ENCODE measurements around the gene CEP104. TPM values are rescaled to one million over a fixed set of nuclear protein-coding genes. Genes with fewer than 3 reads are reported as not detected.
"Not testable (repeated sequence)": the region's sequence is repeated elsewhere in the genome, so short reads cannot be mapped to it uniquely, and the experiment has no call there.

CEP104 gene
- total RNA-seq, 1 donor from 2014 or later: 18.7 TPM

DNA sequence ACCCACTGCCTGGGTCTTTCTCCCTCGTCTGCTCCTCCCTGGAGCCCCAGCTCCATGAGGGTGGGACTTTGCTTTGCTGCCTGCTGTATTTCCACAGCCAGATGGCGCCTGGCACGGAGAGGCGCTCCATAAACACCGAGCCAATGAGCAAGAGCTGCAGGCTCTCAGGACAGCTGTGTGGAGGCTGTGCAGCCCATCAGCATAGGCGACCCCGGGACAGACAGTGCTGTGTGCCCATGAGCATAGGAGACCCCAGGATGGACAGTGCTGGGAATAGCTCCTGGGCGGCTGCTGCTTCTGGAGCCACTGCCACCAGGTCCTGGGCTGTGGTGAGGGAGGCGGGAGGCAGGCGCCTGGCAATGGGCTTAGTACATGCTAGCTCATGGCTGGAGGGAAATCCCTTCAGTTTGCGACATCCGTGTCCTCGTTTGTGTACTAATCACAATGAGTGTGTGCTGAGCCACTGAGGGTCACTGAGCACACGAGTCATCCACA is 29.2 kb downstream of the CEP104 start:
- no peak for DNase-seq (ENCODE audit: low read depth in 2 of 2)

DNA sequence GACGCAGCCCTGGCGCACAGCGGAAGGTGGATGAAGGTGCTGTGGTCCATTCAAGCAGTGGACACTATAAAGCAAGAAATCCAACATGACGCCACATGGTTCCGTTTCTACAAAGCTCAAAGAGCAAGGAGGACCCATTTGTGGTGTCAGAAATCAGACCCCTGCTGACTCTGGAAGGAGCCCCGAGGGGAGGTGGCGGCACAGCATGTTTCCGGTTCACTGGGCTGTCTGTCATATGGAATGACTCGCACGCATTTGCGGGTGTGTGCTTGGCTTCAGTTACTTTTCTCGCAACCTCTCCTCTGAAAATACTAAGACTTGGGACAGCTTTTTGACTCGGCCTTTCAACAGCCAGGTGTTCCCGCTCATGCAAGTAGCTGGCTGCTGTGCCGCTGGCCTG is 31.7 kb downstream of the CEP104 start:
- no peak for DNase-seq (ENCODE audit: low read depth in 2 of 2)

DNA sequence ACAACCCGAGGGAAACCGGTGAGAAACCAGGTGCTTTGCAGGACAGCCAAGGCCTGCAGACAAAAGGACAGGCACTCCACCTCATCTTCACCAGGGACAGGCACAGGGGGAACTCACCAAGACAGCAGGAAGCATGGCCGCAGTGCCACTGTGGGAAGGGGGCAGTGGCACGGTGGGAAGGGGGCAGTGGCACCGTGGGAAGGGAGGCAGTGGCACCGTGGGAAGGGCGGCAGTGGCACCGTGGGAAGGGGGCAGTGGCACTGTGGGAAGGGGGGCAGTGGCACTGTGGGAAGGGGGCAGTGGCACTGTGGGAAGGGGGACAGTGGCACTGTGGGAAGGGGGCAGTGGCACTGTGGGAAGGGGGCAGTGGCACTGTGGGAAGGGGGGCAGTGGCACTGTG is 32.4 kb downstream of the CEP104 start:
- no peak for DNase-seq (ENCODE audit: low read depth in 2 of 2)

DNA sequence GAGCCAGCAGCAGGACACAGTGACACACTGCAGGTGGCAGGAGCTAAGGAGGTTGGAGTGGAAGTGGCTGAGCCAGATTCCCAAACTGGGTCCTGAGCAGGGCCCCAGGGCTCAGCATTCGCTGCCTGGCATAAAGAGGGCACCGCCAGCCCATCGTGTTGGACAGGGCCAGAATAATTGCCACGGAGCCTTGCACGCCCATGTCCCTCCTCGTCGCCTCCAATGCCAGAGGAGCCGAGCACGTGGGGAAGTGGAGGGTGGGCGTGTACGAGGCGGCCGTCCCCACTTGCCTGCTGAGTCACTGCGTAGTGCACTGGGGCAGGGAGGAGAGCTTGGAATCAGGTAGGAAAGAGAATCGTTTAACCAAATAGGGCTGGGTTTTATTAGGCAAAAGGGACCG is 34.6 kb downstream of the CEP104 start:
- DNase-seq (ENCODE audit: low read depth in 2 of 2): no peak

DNA sequence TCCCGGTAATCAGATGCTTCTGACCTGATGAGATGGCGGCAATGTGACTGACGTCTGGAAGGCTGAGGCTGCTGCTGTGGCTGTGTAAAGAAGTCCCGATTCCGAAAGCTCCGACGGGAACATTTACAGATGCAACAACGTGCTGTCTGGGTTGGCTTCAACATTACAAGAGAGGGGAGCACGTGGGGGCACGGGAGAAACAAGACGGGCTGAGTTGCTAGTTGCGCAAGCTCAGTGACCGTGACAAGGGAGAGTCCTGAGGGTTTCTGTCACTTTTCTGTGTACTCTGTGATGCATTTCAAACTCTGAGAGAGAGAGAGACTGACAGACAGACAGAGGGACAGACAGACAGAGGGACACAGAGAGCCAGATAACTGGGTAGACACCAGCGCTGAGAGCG is 35.1 kb downstream of the CEP104 start:
- DNase-seq (ENCODE audit: low read depth in 2 of 2): no peak

DNA sequence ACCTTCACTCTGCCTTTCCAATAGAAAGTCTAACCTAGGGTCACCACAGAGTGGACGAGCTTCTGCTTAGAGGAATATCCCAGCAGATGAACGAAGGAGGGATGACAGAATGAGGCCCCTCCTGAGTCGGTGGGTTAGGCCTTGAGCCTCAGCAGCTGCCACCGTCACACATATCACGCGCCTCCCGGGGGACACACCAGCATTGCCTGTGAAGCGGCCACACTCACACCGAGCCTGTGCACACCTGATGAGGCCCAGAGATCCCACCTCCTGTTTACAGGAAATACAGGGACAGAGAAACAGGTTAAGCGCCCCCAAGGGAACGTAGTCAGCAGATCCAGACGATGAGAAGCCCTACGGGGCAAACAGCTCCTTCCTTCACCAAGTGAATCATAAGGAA is 35.6 kb downstream of the CEP104 start:
- DNase-seq (ENCODE audit: low read depth in 2 of 2): no peak

DNA sequence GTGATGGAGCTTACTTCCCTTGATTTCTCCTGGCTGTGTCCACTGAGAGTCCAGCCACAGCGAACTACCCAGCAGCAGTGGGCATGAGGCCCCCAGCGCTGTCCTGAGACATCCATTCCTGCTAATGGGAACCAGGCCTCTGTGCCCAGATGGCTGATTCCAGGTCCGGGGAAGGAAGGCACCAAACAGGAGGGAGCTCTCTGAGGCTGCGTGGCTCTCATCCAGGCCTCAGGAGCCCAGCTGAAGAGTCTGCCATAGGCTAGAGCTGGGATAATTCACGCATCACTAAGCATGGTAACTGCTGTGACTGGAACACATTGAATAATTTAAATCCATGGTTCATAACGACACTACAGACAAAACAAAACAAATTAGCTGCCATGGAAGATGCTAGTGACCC is 36.0 kb downstream of the CEP104 start:
- DNase-seq (ENCODE audit: low read depth in 2 of 2): no peak

DNA sequence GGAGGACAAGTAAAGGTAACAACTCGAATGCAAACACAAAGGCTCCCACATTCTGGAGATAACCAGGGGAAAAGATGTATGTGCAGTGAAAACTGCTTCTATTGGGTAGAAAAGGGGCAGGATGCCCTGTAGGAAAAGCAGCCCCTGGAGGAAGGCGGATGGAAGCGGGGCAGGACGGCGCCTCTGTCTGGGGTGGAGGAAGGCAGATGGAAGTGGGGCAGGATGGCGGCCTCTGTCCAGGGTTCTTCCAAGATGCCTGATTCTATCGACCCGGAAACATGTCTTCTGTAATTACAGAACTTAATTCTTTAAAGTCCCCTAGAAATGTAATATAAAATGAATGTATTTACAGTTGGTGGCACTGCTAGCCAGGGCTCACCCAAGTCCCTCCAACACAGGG is 36.7 kb downstream of the CEP104 start:
- DNase-seq (ENCODE audit: low read depth in 2 of 2): no peak

DNA sequence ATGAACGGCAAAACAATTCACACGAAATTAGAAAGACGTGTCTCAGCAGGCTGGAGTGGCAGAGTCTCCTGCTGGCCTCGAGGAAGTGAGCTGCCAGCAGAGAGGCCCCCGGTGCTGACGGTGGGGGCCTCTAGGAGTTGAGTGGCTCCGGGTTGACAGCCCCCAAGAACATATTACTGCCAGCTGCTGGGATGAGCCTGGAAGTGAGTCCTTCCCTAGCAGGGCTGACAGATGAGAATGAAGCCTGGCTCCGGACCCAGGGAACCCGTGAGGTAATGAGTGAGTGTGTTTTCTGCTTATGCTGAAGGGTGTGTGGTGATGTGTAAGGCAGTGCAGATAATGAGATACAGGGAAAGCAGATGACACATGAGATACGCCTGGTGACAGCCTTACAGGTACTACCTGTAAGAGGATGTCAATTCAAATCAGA is 37.2 kb downstream of the CEP104 start:
- no peak for DNase-seq (ENCODE audit: low read depth in 2 of 2)

DNA sequence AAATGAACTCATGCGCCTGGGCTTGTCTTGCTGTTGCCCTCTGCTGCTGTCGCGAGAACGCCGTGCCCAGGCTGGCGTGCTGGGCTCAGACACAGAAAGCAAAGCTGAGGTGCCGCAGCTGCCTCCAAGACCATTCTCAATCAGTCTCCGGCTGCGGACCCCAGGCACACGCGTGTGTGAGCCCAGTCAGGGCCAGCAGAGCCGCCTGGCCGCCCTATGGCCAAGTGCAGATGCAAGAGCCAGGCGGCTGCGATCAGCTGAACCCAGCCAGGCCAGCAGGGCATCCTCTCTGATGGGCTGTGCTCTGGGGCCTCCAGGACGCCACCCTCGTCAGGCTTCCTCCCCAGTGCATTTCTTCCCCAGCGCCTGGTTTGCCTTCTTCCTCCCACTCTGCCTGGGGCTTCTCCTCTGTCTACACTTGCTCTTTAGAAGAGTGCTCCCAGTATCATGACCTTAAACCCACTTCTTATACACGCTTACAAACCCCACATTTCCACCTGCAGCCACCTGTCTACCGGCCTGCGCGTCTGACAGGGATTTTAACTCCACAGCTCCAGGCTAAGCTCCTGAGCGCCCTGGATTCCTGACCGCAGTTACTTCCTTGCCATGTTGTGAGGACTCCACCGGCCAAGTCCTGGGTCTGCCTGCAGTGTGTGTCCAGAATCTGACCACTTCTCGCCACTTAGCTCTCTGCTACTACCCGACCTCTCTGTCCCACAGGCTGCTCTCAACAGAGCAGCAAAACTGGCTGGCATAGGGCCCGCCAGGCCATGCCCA is 39.0 kb downstream of the CEP104 start:
- DNase-seq (ENCODE audit: low read depth in 2 of 2): no peak

DNA sequence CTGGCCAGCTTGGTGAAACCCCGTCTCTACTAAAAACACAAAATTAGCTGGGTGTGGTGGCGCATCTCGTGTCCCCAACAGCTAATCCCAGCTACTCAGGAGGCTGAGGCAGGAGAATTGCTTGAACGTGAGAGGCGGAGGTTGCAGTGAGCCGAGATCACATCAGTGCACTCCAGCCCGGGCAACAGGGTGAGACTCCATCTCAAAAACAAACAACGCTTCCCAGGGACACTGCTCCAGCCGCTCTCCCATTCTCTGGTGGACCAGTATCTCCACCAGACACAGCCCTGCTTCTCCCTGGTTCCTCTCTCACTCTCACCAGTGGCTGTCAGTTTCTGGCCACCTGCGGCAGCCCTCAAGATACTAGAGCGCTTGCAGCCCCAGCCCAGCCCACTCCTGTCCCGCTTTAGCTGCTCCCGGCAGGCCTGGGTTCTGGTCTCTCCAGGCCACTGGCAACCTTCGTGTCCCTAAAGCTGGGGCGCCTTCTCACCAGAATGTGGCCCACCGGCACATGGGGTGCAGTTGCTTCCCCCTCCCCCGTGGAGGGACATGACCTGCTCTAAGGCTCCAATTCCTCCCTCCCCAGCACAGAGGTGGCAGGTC is 39.8 kb downstream of the CEP104 start:
- DNase-seq (ENCODE audit: low read depth in 2 of 2): no peak

DNA sequence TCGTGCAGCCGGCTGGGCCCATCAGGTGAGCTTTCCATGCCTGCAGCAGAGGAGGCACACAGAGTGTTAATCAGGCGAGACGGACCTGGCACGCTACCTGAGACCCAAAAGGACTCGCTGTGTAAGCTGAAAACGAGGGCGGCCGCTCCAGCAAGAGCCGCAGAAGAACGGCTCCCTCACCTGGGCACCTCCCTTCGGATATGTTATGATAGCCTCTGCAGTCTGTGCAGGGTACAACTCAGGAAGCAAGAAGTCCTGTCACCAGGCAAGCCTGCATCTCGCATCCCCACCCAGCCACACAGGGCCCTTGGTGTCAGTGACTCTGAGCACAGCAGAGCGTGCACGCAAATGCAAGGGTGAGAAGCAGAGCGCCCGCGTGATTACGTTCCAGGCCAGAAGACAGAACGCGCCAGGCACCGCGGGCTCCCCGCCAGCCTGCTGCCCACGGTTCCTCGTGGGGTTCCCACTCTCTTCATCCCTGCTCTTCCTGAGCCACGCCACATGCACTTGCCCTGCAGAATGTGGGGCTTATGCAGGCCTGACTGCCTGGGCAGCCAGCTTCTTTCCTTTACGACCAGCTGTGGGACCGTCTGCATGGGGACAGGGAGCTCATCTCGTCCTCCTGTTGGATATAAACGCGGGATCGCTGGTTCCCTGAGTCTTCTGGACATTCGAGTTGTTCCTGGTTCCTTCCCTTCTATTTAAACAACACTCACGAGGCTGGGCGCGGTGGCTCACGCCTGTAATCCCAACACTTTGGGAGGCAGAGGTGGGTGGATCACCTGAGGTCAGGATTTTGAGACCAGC is 40.5 kb downstream of the CEP104 start:
- no peak for DNase-seq (ENCODE audit: low read depth in 2 of 2)

DNA sequence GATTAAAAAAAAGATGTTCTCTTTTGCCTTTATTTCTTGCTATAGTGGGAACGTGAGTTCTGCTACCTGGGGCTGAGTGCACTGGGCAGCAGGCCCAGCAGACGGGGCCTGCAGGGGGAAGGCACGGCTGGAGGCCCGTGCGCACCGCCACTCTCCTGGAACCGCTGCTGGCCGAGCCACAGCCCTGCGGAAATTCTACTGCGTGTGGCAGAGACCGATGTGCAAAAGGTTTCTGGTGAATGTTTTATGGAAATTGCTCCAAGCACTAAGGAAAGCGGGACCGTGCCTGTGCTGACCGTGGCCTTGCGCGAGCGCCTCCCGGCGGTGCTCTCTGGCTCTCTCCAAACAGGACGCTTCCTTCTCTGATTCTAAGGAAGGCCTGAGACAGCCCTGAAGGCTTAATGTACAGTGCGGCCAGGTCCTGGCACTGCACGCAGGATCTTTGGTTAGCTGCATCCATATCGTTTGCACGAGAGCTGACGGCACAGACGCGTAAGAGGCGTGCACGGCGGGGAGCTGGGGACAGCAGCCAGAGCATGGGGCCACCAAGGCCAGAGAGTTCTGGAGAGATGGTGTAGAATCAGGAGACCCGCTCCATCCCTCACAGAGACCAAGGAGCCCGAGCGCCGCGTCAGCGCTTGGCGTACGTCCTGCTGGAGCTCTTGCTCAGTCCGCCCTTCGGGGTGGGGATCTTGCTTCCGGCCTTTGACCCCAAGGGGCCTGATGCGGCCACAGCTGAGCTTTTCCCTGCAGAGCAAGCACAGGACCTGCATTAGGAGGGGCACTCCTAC is 42.0 kb downstream of the CEP104 start:
- no peak for DNase-seq (ENCODE audit: low read depth in 2 of 2)

DNA sequence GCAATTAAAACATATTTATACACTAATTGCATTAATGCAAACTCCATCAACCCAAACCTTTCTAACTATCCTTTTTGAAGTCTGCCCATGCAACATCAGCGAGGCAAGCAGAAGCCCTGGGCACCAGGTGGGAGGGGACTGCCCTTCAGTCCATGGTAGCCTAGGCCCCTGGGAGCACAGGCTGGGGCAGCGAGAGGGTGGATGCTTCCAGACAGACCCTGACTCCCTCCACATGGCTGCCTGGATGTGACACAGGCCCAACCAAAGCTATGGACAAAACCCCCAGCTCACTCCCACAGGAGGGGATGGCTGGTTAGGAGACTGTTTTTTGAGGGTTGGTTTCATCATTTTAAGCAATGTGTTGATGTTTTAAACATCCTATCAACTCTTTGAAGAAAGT is 42.9 kb downstream of the CEP104 start:
- no peak for DNase-seq (ENCODE audit: low read depth in 2 of 2)

DNA sequence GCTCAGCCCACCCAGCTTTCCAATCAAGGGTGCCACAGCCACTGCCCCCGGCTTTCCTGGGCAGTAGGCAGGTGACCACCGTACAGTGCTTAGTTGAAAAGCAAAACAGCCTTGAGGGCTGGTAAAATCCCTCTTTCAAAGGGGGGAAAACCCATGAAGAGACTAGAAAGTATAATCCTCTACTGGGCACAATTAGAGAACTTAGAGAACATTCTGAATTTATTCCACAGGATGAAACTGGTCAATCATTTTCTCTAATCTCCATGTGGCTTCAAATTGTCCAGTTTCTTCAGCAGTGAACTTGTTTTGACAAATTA is 45.5 kb downstream of the CEP104 start:
- no peak for DNase-seq (ENCODE audit: low read depth in 2 of 2)

DNA sequence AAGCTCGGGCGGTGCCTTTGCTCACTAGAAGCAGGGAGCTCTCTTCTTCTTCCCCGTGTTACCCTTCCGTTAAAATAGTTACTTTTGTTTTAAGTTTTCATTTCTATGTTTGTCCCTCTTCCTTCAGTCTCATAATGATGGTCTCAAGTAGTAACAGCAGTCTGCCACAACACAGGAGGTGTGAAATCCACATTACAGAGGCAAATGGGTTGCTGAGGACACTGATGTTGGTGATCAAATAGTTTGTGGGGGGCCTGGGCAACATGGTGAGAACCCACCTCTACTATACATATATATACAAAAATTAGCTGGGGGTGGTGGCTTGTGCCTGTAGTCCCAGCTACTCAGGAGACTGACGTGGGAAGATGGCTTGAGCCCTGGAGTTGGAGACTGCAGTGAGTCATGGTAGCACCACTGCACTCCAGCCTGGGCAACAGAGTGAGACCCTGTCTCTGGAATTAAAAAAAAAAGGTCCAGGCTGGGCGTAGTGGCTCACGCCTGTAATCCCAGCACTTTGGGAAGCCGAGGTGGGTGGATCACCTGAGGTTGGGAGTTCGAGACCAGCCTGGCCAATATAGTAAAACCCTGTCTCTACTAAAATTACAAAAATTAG is 46.8 kb downstream of the CEP104 start:
- DNase-seq (ENCODE audit: low read depth in 2 of 2): not testable (repeated sequence)

DNA sequence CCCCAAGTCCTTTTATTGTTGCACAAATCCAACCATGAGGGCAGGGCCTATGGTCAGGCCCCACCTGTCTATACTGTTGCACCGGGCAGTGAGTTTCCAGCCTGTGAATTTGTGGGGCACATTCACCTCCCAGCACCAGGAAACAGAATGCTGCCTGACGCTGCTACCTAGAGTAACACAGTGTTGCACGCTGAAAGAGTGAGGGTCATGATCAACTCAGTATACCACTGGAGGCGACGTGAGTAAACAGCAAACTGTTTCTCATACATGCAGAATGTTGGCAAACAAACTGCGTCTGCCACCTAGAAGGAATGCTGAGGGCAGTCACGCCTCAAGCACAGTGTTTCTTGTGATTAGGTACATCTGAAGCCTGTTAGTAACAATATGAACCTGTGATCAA is 47.3 kb downstream of the CEP104 start:
- no peak for DNase-seq (ENCODE audit: low read depth in 2 of 2)

DNA sequence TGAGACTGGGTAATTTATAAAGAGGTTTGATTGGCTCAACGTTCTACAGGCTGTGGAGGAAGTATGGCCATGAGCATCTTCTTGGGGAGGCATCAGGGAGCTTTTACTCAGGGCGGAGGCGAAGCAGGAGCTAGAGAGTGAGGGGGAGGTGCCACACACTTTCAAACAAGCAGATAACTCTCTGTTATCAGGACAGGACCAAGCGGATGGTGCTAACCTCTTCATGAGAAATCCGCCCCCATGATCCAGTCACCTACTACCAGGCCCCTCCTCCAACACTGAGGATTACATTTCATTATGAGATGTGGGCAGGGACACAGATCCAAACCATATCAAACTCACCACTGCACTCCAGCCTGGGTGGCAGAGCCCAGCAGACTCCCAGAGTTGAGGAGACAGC is 49.2 kb downstream of the CEP104 start:
- no peak for DNase-seq (ENCODE audit: low read depth in 2 of 2)

DNA sequence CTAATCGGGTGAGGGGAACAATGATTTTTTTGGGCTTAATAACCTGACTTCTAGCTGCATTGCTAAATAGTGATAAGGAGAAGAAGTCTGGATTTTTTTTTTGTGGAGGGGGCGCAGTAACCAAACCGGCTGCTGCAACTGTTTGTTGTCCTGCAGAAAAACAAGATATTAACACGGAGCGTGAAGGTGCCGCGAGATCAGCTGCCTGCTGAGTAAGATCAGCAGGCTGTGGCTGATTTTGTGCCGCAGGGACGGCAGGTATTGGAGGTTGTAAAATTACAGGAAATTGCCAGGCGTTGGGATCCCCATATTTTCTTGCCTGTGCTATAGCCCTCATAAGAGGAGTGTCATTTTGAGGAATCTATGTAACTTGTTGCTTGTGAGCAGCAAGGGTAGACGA is 52.0 kb downstream of the CEP104 start:
- DNase-seq (ENCODE audit: low read depth in 2 of 2): no peak

DNA sequence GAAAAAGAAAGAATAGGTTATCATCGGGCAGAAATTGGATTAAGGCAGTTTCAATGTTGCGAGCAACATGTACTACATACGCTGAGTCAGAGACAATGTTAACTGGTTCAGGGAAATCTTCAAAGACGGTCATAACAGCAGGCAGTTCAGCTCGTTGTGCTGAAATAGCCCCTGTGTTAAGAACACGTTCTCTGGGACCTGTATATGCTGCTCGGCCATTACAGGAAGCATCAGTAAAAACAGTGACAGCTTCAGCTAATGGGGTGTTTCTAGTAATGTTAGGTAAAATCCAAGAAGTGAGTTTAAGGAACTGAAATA is 52.4 kb downstream of the CEP104 start:
- DNase-seq (ENCODE audit: low read depth in 2 of 2): not testable (repeated sequence)

DNA sequence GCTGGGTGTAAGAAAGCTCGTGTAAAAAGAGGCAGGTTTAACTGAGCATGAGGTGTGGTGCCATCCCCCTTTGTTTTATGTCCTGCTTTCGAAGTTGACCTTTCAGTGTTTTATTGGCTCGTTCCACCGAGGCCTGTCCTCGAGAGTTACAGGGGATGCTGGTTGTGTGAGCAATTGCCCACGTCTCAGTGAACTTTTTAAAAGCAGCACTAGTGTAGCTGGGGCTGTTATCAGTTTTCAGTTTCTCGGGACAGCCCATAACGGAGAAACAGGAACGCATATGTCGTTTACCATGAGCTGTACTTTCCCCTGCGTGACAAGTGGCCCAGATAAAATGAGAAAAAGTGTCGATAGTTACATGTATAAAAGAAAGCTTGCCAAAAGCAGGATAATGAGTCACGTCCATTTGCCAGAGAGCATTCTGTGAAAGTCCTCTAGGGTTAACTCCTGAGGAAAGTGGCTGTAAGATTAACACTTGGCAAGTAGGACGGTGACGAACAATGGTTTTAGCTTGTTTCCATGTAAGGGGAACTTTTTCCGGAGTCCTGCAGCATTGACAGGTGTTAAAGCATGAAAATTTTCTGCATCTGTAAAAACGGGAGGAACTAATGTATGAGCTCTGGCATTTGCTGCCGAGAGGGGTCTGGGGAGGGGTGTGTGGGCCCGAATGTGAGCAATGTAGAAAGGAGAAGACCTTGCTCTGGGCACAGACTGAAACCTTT is 52.9 kb downstream of the CEP104 start:
- DNase-seq (ENCODE audit: low read depth in 2 of 2): no peak
